SK-N-SH (cell line): Measurements from ENCODE around the gene AQP9. TPM values are rescaled to one million over a fixed set of nuclear protein-coding genes. Genes with fewer than 3 reads are reported as not detected.
A peak's percentile ranks its signal among the peaks of the same experiment; 100 is the strongest.

Experiments used
- CTCF ChIA-PET: fragments of 300-600, 350-600 bp; formaldehyde crosslinking; extraction: SDS; loops from one replicate; lab custom pipeline; 2021; lab: Yijun Ruan, JAX
- POLR2A ChIA-PET: fragments of 350-600 bp; sonication (Branson Sonifier 250); formaldehyde crosslinking; extraction: SDS; loops from one replicate; lab custom pipeline; 2020; ENCODE audit warnings: antibody characterized with exemption, inconsistent platforms; lab: Yijun Ruan, JAX
- DNase-seq: peaks from one replicate; pipeline ENCODE4 v3.0.0; 2012
- H2AFZ ChIP-seq: fragments of 200-600 bp; sonication (generic); 2 replicates; pipeline ENCODE4 v1.8.1; 2016; ENCODE audit warnings: antibody characterized with exemption, mild to moderate bottlenecking, low read depth
- H3F3A ChIP-seq: fragments of 200-600 bp; sonication (generic); replicated peaks from 2 replicates; pipeline ENCODE3; 2016; ENCODE audit warnings: antibody characterized with exemption, mild to moderate bottlenecking; ENCODE audit not compliant: insufficient read depth
- H3K27ac ChIP-seq, 2 experiments: fragments of 200-500 bp in 1 of 2; fragments of 200-600 bp in 1 of 2; sonication (Bioruptor generic) in 1 of 2; sonication (generic), shearing (Covaris generic) in 1 of 2; 2 replicates each; pipeline versions ENCODE4 v1.5.1 to v1.6.1; 2014 to 2016; ENCODE audit warnings: low read depth in 2 of 2, inconsistent platforms in 1 of 2, low read length in 1 of 2, mild to moderate bottlenecking in 1 of 2, mixed read lengths in 1 of 2
- H3K27me3 ChIP-seq: fragments of 200-600 bp; sonication (generic), shearing (Covaris generic); 2 replicates; pipeline ENCODE4 v1.6.1; 2016; ENCODE audit warnings: mixed run types; ENCODE audit not compliant: insufficient read depth
- H3K36me3 ChIP-seq, 2 experiments: fragments of 200-500 bp in 1 of 2; fragments of 200-600 bp in 1 of 2; sonication (Bioruptor generic) in 1 of 2; sonication (generic) in 1 of 2; replicated peaks in 1 of 2; 2 replicates each; pipeline versions ENCODE3 to v1.5.1; 2014 to 2016; ENCODE audit warnings: low read length in 1 of 2, mild to moderate bottlenecking in 1 of 2; ENCODE audit not compliant: insufficient read depth in 2 of 2, control insufficient read depth in 1 of 2
- H3K4me1 ChIP-seq, 2 experiments: fragments of 200-500 bp in 1 of 2; fragments of 200-600 bp in 1 of 2; sonication (Bioruptor generic) in 1 of 2; sonication (generic), shearing (Covaris generic) in 1 of 2; 2 replicates each; pipeline versions ENCODE4 v1.5.1 to v1.6.1; 2014 to 2016; ENCODE audit warnings: low read depth in 1 of 2, low read length in 1 of 2, mixed run types in 1 of 2; ENCODE audit not compliant: insufficient read depth in 2 of 2, control insufficient read depth in 1 of 2
- H3K4me2 ChIP-seq: fragments of 200-600 bp; sonication (generic), shearing (Covaris generic); 2 replicates; pipeline ENCODE4 v1.6.1; 2017; ENCODE audit warnings: mixed run types
- H3K4me3 ChIP-seq, 2 experiments: fragments of 200-500 bp in 1 of 2; fragments of 200-600 bp in 1 of 2; sonication (Bioruptor generic) in 1 of 2; sonication (generic), shearing (Covaris generic) in 1 of 2; 2 replicates each; pipeline versions ENCODE4 v1.5.1 to v1.8.1; 2014 to 2016; ENCODE audit warnings: low read depth in 2 of 2, inconsistent platforms in 1 of 2, low read length in 1 of 2, mild to moderate bottlenecking in 1 of 2, mixed read lengths in 1 of 2, moderate library complexity in 1 of 2
- H3K79me2 ChIP-seq: fragments of 200-600 bp; sonication (generic); 2 replicates; pipeline ENCODE4 v1.8.1; 2017; ENCODE audit warnings: mild to moderate bottlenecking; ENCODE audit not compliant: insufficient read depth
- H3K9ac ChIP-seq: fragments of 200-600 bp; sonication (generic); 2 replicates; pipeline ENCODE4 v1.6.1; 2017; ENCODE audit warnings: mixed run types
- H3K9me2 ChIP-seq: fragments of 200-600 bp; sonication (generic); 2 replicates; pipeline ENCODE4 v1.6.1; 2017; ENCODE audit warnings: mixed run types
- H3K9me3 ChIP-seq: fragments of 200-600 bp; sonication (generic); 2 replicates; pipeline ENCODE4 v1.6.1; 2017; ENCODE audit warnings: mixed run types, mild to moderate bottlenecking, moderate library complexity
- H4K20me1 ChIP-seq: fragments of 200-600 bp; sonication (generic); 2 replicates; pipeline ENCODE4 v1.6.1; 2017; ENCODE audit warnings: mild to moderate bottlenecking, mixed run types; ENCODE audit not compliant: insufficient read depth
- ELF1 ChIP-seq: IDR thresholded peaks from 2 replicates; pipeline ENCODE4 v1.4.0; 2012
- EP300 ChIP-seq, 2 experiments: IDR thresholded peaks; 2 replicates each; pipeline versions ENCODE4 v1.4.0 to v1.6.1; 2012; ENCODE audit warnings: borderline replicate concordance in 1 of 2, low read depth in 1 of 2, low read length in 1 of 2
- EZH2phosphoT487 ChIP-seq: fragments of 200-600 bp; sonication (generic); IDR thresholded peaks from 2 replicates; pipeline ENCODE4 v1.6.1; 2017; ENCODE audit warnings: low read depth, mixed run types, mild to moderate bottlenecking, antibody characterized with exemption, moderate library complexity, borderline replicate concordance
- FOSL2 ChIP-seq: IDR thresholded peaks from 2 replicates; pipeline ENCODE4 v1.4.0; 2012; ENCODE audit warnings: low read depth, mild to moderate bottlenecking, moderate library complexity, borderline replicate concordance
- FOXJ3 ChIP-seq: sonication (generic); formaldehyde crosslinking; IDR thresholded peaks from 2 replicates; pipeline ENCODE4 v1.5.1; 2020; ENCODE audit warnings: mild to moderate bottlenecking, missing genetic modification reagents
- FOXM1 ChIP-seq: IDR thresholded peaks from 2 replicates; pipeline ENCODE4 v1.4.0; 2012; ENCODE audit warnings: low read depth, mild to moderate bottlenecking
- GATA2 ChIP-seq: sonication (generic); formaldehyde crosslinking; IDR thresholded peaks from 2 replicates; pipeline ENCODE4 v1.5.0; 2020; ENCODE audit warnings: mild to moderate bottlenecking, missing genetic modification reagents
- JUND ChIP-seq: IDR thresholded peaks from 2 replicates; pipeline ENCODE4 v1.4.0; 2012
- NFIC ChIP-seq: IDR thresholded peaks from 2 replicates; pipeline ENCODE4 v1.4.0; 2012; ENCODE audit warnings: borderline replicate concordance
- RAD21 ChIP-seq: IDR thresholded peaks from 2 replicates; pipeline ENCODE4 v1.6.1; 2012; ENCODE audit warnings: mild to moderate bottlenecking, low read length
- RCOR1 ChIP-seq: fragments of 150-350 bp; IDR thresholded peaks from 2 replicates; pipeline ENCODE4 v1.6.1; 2017; ENCODE audit warnings: antibody characterized with exemption, low read length
- SIN3A ChIP-seq: IDR thresholded peaks from 2 replicates; pipeline ENCODE4 v1.6.1; 2012; ENCODE audit warnings: low read depth, mild to moderate bottlenecking, low read length, moderate library complexity, borderline replicate concordance
- TCF12 ChIP-seq: IDR thresholded peaks from 2 replicates; pipeline ENCODE4 v1.4.0; 2012
- WGBS: methylation state at CpG from one replicate; pipeline ENCODE4 v1.1.6; 2017; ENCODE audit warnings: low lambda C conversion rate; 5-methylcytosine and 5-hydroxymethylcytosine counted together
- polyA plus RNA-seq, 3 experiments: library from polyadenylated mRNA; depleted of rRNA; stranded (reverse); fragments of >200 nt; gene quantifications; 2 replicates each; pipeline ENCODE4 v1.2.3, GENCODE V29; 2012
- TF ChIP-seq, protein P1 (sequence below): IDR thresholded peaks from 2 replicates; pipeline ENCODE4 v1.4.0; 2012; ENCODE audit warnings: low read depth, borderline replicate concordance
- TF ChIP-seq, protein P2 (sequence below): IDR thresholded peaks from 2 replicates; pipeline ENCODE4; 2012
- TF ChIP-seq, protein P3 (sequence below): IDR thresholded peaks from 2 replicates; pipeline ENCODE4 v1.4.0; 2012; ENCODE audit warnings: low read depth, borderline replicate concordance
- TF ChIP-seq, protein P4 (sequence below): fragments of 150-350 bp; IDR thresholded peaks from 2 replicates; pipeline ENCODE4 v1.6.1; 2016; ENCODE audit warnings: mild to moderate bottlenecking, low read depth, low read length
- TF ChIP-seq, protein P5 (sequence below): fragments of 150-350 bp; IDR thresholded peaks from 2 replicates; pipeline ENCODE4 v1.6.1; 2017; ENCODE audit warnings: antibody characterized with exemption, low read length, low read depth, borderline replicate concordance
- TF ChIP-seq, protein P6 (sequence below): IDR thresholded peaks from 2 replicates; pipeline ENCODE4 v1.4.0; 2012; ENCODE audit warnings: low read depth
- TF ChIP-seq, protein P7 (sequence below): fragments of 200-600 bp; sonication (generic); IDR thresholded peaks from 2 replicates; pipeline ENCODE4 v1.6.1; 2017; ENCODE audit warnings: antibody characterized with exemption, mild to moderate bottlenecking, moderate library complexity

AQP9 gene
- polyA plus RNA-seq, 1 of the 3 experiments (the other 2 are of a cell fraction): not detected

DNA sequence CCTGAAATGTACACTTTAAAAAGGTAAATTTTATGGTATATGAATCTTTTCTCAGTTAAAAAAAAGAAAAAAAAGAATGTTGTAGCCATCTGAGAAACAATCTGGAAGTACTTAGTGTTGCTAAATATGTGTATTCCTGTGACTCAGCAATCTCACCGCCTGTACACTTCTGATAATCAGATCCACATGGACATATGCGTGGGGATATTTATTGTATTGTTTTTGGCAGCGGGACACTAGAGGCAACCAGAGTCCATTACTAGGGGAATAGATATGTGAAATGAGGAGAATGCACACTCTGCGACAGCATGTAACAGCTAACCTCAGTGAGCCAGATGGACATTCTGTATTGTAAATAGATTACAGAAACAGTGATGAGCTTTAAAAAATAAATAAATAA is 65.4 kb downstream of the AQP9 start (continued):
- TF ChIP-seq, protein P1, sequence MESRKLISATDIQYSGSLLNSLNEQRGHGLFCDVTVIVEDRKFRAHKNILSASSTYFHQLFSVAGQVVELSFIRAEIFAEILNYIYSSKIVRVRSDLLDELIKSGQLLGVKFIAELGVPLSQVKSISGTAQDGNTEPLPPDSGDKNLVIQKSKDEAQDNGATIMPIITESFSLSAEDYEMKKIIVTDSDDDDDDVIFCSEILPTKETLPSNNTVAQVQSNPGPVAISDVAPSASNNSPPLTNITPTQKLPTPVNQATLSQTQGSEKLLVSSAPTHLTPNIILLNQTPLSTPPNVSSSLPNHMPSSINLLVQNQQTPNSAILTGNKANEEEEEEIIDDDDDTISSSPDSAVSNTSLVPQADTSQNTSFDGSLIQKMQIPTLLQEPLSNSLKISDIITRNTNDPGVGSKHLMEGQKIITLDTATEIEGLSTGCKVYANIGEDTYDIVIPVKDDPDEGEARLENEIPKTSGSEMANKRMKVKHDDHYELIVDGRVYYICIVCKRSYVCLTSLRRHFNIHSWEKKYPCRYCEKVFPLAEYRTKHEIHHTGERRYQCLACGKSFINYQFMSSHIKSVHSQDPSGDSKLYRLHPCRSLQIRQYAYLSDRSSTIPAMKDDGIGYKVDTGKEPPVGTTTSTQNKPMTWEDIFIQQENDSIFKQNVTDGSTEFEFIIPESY: peak; percentile 77; the same call in 1 of the 2 replicates
- TF ChIP-seq, protein P2, sequence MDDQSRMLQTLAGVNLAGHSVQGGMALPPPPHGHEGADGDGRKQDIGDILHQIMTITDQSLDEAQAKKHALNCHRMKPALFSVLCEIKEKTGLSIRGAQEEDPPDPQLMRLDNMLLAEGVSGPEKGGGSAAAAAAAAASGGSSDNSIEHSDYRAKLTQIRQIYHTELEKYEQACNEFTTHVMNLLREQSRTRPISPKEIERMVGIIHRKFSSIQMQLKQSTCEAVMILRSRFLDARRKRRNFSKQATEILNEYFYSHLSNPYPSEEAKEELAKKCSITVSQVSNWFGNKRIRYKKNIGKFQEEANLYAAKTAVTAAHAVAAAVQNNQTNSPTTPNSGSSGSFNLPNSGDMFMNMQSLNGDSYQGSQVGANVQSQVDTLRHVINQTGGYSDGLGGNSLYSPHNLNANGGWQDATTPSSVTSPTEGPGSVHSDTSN: peak; percentile 92
- TF ChIP-seq, protein P3, sequence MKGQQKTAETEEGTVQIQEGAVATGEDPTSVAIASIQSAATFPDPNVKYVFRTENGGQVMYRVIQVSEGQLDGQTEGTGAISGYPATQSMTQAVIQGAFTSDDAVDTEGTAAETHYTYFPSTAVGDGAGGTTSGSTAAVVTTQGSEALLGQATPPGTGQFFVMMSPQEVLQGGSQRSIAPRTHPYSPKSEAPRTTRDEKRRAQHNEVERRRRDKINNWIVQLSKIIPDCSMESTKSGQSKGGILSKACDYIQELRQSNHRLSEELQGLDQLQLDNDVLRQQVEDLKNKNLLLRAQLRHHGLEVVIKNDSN: peak; percentile 28; the same call in 1 of the 2 replicates
- no peak for TF ChIP-seq GATA2
- peak; percentile 63; the same call in 1 of the 2 replicates for TF ChIP-seq FOXM1
- TF ChIP-seq NFIC: peak; percentile 98
- TF ChIP-seq ELF1: no peak
- TF ChIP-seq, protein P4, sequence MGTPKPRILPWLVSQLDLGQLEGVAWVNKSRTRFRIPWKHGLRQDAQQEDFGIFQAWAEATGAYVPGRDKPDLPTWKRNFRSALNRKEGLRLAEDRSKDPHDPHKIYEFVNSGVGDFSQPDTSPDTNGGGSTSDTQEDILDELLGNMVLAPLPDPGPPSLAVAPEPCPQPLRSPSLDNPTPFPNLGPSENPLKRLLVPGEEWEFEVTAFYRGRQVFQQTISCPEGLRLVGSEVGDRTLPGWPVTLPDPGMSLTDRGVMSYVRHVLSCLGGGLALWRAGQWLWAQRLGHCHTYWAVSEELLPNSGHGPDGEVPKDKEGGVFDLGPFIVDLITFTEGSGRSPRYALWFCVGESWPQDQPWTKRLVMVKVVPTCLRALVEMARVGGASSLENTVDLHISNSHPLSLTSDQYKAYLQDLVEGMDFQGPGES: no peak
- TF ChIP-seq, protein P5, sequence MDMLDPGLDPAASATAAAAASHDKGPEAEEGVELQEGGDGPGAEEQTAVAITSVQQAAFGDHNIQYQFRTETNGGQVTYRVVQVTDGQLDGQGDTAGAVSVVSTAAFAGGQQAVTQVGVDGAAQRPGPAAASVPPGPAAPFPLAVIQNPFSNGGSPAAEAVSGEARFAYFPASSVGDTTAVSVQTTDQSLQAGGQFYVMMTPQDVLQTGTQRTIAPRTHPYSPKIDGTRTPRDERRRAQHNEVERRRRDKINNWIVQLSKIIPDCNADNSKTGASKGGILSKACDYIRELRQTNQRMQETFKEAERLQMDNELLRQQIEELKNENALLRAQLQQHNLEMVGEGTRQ: no peak
- TF ChIP-seq RAD21: no peak
- TF ChIP-seq SIN3A: no peak
- TF ChIP-seq RCOR1: peak; percentile 89
- TF ChIP-seq, protein P6, sequence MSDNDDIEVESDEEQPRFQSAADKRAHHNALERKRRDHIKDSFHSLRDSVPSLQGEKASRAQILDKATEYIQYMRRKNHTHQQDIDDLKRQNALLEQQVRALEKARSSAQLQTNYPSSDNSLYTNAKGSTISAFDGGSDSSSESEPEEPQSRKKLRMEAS: peak; percentile 56; the same call in 1 of the 2 replicates
- no peak for TF ChIP-seq EZH2phosphoT487

DNA sequence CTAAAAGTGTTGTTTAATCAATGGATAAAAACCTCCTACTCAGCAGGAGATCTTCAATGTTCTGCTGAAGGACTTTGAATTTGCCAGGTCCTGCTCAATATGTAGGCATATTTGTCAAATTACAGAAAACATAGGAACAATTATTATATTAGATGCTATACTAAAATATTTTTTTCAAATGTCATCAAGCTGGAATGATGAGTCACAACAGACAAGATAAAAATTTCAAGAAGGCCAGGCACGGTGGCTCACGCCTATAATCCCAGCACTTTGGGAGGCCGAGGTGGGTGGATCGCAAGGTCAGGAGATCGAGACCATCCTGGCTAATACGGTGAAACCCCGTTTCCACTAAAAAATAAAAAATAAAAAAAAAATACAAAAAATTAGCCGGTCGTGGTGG is 68.0 kb downstream of the AQP9 start:
- Histone ChIP-seq H4K20me1 (no peaks in the 10 kb centered on the region), H3K9ac (no peak overlapping the region), H3F3A (peaks cover 24% of the 10 kb centered on the region), H2AFZ (peak overlapping the region; percentile 59; the same call in 1 of the 2 replicates), H3K4me1 (peaks cover 0 to 16% of the 10 kb centered on the region in 2 experiments; a peak in 3 of 4 replicates), H3K4me2 (no peak overlapping the region), H3K4me3 (no peak overlapping the region), H3K27me3 (no peaks in the 10 kb centered on the region)
- 86% methylated on average over 9 of the region's 9 CpGs for WGBS
- DNase-seq: no peak
- ChIA-PET CTCF (no interaction called here), POLR2A (no interaction called here)
- TF ChIP-seq TCF12: 0 out of 2 replicates have a peak, but pooled peaks have one; percentile 23
- TF ChIP-seq NFIC: no peak
- TF ChIP-seq JUND: 0 out of 2 replicates have a peak, but pooled peaks have one; percentile 19
- TF ChIP-seq EP300 (IDR thresholded peaks at IDR 0.05; ENCODE audit: borderline replicate concordance in 1 of 2, low read depth in 1 of 2, low read length in 1 of 2): 0 out of 4 replicates have a peak, but pooled peaks of 1 of the 2 experiments have one; percentile 13
- 0 out of 2 replicates have a peak, but pooled peaks have one; percentile 9 for TF ChIP-seq FOSL2
- TF ChIP-seq, protein P7, sequence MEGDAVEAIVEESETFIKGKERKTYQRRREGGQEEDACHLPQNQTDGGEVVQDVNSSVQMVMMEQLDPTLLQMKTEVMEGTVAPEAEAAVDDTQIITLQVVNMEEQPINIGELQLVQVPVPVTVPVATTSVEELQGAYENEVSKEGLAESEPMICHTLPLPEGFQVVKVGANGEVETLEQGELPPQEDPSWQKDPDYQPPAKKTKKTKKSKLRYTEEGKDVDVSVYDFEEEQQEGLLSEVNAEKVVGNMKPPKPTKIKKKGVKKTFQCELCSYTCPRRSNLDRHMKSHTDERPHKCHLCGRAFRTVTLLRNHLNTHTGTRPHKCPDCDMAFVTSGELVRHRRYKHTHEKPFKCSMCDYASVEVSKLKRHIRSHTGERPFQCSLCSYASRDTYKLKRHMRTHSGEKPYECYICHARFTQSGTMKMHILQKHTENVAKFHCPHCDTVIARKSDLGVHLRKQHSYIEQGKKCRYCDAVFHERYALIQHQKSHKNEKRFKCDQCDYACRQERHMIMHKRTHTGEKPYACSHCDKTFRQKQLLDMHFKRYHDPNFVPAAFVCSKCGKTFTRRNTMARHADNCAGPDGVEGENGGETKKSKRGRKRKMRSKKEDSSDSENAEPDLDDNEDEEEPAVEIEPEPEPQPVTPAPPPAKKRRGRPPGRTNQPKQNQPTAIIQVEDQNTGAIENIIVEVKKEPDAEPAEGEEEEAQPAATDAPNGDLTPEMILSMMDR: no peak
- TF ChIP-seq FOXJ3: no peak
- TF ChIP-seq, all 33 proteins: peak for 4
- Histone ChIP-seq H3K36me3 (no peaks in the 10 kb centered on the region), H3K9me2 (no peaks in the 10 kb centered on the region), H3K9me3 (no peaks in the 10 kb centered on the region), H3K27ac (no peak overlapping the region), H3K79me2 (no peaks in the 10 kb centered on the region)
